K562 (cell line): ENCODE measurements around the gene PDCD1LG2. TPM values are rescaled to one million over a fixed set of nuclear protein-coding genes. Genes with fewer than 3 reads are reported as not detected.

Experiments used
- ATAC-seq: fragments of 200-7000 bp; cut with Tn5 transposase; 3 replicates; pipeline ENCODE4 v1.9.1; 2020; ENCODE audit warnings: moderate library complexity
- BruUV-seq: library from RNA; stranded (reverse); fragments of 400-500 nt; replicated peaks from 2 replicates; lab custom pipeline; 2021; lab: Mats Ljungman, UMichigan
- CTCF ChIA-PET: fragments of 300-600 bp; formaldehyde crosslinking; extraction: SDS; loops from one replicate; lab custom pipeline; 2021; ENCODE audit warnings: low intra/inter-chr PET ratio; lab: Yijun Ruan, JAX
- POLR2A ChIA-PET: fragments of 300-600, 350-650 bp; sonication (Branson Sonifier 250); formaldehyde crosslinking; extraction: SDS; loops from one replicate; lab custom pipeline; 2021; ENCODE audit warnings: antibody characterized with exemption, inconsistent platforms; lab: Yijun Ruan, JAX
- DNase-seq, 4 experiments: peaks; one replicate each; pipeline versions ENCODE4 v3.0.0 to v3.0.0-alpha.2; 2011 to 2018; ENCODE audit warnings: low spot score in 3 of 4, mixed read lengths in 3 of 4; ENCODE audit errors: extremely low read depth in 1 of 4
- FAIRE-seq: peaks from 2 replicates; lab custom pipeline; 2011; peaks lifted over from hg19 to GRCh38; lab: Jason Lieb, UNC
- H2AFZ ChIP-seq: 2 replicates; pipeline ENCODE4 v1.6.0; 2011; ENCODE audit warnings: low read depth, low read length, control low read depth, inconsistent platforms
- H3K27ac ChIP-seq: fragments of 200-600 bp; 3 replicates; pipeline ENCODE4 v1.8.0; 2011; ENCODE audit warnings: low read depth, mild to moderate bottlenecking, control low read depth, inconsistent platforms, low read length, moderate library complexity, mixed read lengths; ENCODE audit errors: extremely low read depth
- H3K27me3 ChIP-seq, 2 experiments: fragments of 300-600 bp in 1 of 2; 2 replicates in 1 of 2; 3 replicates in 1 of 2; pipeline versions ENCODE4 v1.6.0 to v1.8.0; 2011; ENCODE audit warnings: inconsistent platforms in 2 of 2, low read length in 2 of 2, mild to moderate bottlenecking in 1 of 2, mixed read lengths in 1 of 2, moderate library complexity in 1 of 2; ENCODE audit not compliant: control insufficient read depth in 2 of 2, insufficient read depth in 2 of 2
- H3K36me3 ChIP-seq: fragments of 300-600 bp; 3 replicates; pipeline ENCODE4 v1.8.0; 2011; ENCODE audit warnings: mild to moderate bottlenecking, low read length, inconsistent platforms; ENCODE audit not compliant: control insufficient read depth, insufficient read depth
- H3K4me1 ChIP-seq, 2 experiments: fragments of 200-600 bp in 1 of 2; replicated peaks in 1 of 2; 2 replicates in 1 of 2; 3 replicates in 1 of 2; pipeline versions ENCODE4 v1.5.1 to v1.8.0; 2011; ENCODE audit warnings: inconsistent platforms in 2 of 2, low read length in 2 of 2, mild to moderate bottlenecking in 1 of 2, mixed read lengths in 1 of 2, moderate library complexity in 1 of 2; ENCODE audit not compliant: control insufficient read depth in 2 of 2, insufficient read depth in 2 of 2
- H3K4me2 ChIP-seq: 2 replicates; pipeline ENCODE4 v1.6.1; 2011; ENCODE audit warnings: low read length, control low read depth, inconsistent platforms, mixed read lengths; ENCODE audit not compliant: insufficient read depth
- H3K4me3 ChIP-seq: fragments of 200-600 bp; sonication (generic), shearing (Covaris generic); 2 replicates; pipeline ENCODE4 v1.5.1; 2016; ENCODE audit warnings: control low read depth, inconsistent platforms
- H3K79me2 ChIP-seq: fragments of 200-600 bp; 3 replicates; pipeline ENCODE4 v1.8.0; 2011; ENCODE audit warnings: low read length, inconsistent platforms; ENCODE audit not compliant: control insufficient read depth, insufficient read depth
- H3K9ac ChIP-seq, 2 experiments: 2 replicates each; pipeline versions ENCODE4 v1.6.0 to v1.6.1; 2011; ENCODE audit warnings: low read depth in 2 of 2, low read length in 2 of 2, control low read depth in 1 of 2, inconsistent platforms in 1 of 2, mild to moderate bottlenecking in 1 of 2, mixed read lengths in 1 of 2; ENCODE audit not compliant: insufficient read depth in 1 of 2
- H3K9me1 ChIP-seq: one replicate; pipeline ENCODE4 v1.6.0; 2011; ENCODE audit warnings: inconsistent platforms, mild to moderate bottlenecking, low read length, moderate library complexity; ENCODE audit not compliant: control insufficient read depth, insufficient read depth
- H3K9me3 ChIP-seq: replicated peaks from 2 replicates; pipeline ENCODE4 v1.5.1; 2011; ENCODE audit warnings: low read depth, low read length, inconsistent platforms; ENCODE audit not compliant: control insufficient read depth, insufficient read depth
- H4K20me1 ChIP-seq: replicated peaks from 2 replicates; pipeline ENCODE4 v1.6.1; 2011; ENCODE audit warnings: low read length, inconsistent platforms, mixed read lengths; ENCODE audit not compliant: control insufficient read depth, insufficient read depth
- BRD9 ChIP-seq: fragments of 450-650 bp; IDR thresholded peaks from 2 replicates; pipeline ENCODE4 v1.6.1; 2018; ENCODE audit warnings: low read depth; ENCODE audit not compliant: partially characterized antibody
- NFRKB ChIP-seq: fragments of 450-650 bp; IDR thresholded peaks from 2 replicates; pipeline ENCODE4 v1.6.1; 2016; ENCODE audit warnings: low read depth
- SMARCC2 ChIP-seq: fragments of 450-650 bp; IDR thresholded peaks from 2 replicates; pipeline ENCODE4 v1.6.1; 2017; ENCODE audit warnings: antibody characterized with exemption, moderate library complexity, mild to moderate bottlenecking, low read depth
- SOX6 ChIP-seq: fragments of 450-650 bp; IDR thresholded peaks from 2 replicates; pipeline ENCODE4 v1.6.1; 2014; ENCODE audit warnings: mild to moderate bottlenecking
- ZBTB49 ChIP-seq: sonication (generic); formaldehyde crosslinking; IDR thresholded peaks from 2 replicates; pipeline ENCODE4 v1.8.0; 2022; ENCODE audit warnings: missing genetic modification reagents, mild to moderate bottlenecking, borderline replicate concordance
- ZNF41 ChIP-seq: fragments of 250-450 bp; sonication (Bioruptor Pico); conservative IDR thresholded peaks from 2 replicates; pipeline ENCODE4 v1.4.0; 2020; ENCODE audit warnings: mild to moderate bottlenecking
- ZNF707 ChIP-seq: fragments of 250-450 bp; sonication (Bioruptor Pico); conservative IDR thresholded peaks from 2 replicates; pipeline ENCODE4 v1.8.0; 2022; ENCODE audit warnings: inconsistent platforms, mild to moderate bottlenecking, moderate library complexity
- ZSCAN29 ChIP-seq: fragments of 450-650 bp; IDR thresholded peaks from 2 replicates; pipeline ENCODE4 v1.6.1; 2017
- WGBS: fragments of 100-300 bp; shearing (Covaris generic); methylation state at CpG from one replicate; pipeline ENCODE4 v1.1.6; 2016; ENCODE audit warnings: low coverage, mixed read lengths; ENCODE audit not compliant: insufficient coverage; ENCODE audit errors: missing lambda C conversion rate; 5-methylcytosine and 5-hydroxymethylcytosine counted together
- in situ Hi-C: fragments of 300-500 bp; cut with MboI; formaldehyde crosslinking; loops from 4 replicates; pipeline ENCODE4 v1.15.0; 2018; ENCODE audit warnings: inconsistent platforms, mixed read lengths
- intact Hi-C: fragments of 100-400 bp; cut with micrococcal nuclease; formaldehyde crosslinking; loops from 2 replicates; pipeline ENCODE4 v1.14.2; 2022
- polyA plus RNA-seq, 8 experiments: library from polyadenylated mRNA; depleted of rRNA in 4 of 8; stranded (reverse) in 5 of 8; unstranded in 3 of 8; fragments of >200 nt; fragmentation: Nextera tagmentation in 2 of 8; fragmentation: Illumina TruSeq in 1 of 8; extraction: Ambion mirVana in 2 of 8; extraction: Trizol in 1 of 8; gene quantifications; 2 replicates each; pipeline versions ENCODE4 v1.2.1 to v1.2.3, GENCODE V29; 2011 to 2014; ENCODE audit warnings: inconsistent platforms in 1 of 8, missing spikeins in 1 of 8
- total RNA-seq, 7 experiments: library from RNA; depleted of rRNA in 6 of 7; stranded (reverse); fragments of >200 nt in 6 of 7; fragmentation: Illumina TruSeq in 2 of 7; extraction: Trizol in 2 of 7; gene quantifications; 2 replicates each; pipeline versions ENCODE4 v1.2.1 to v1.2.3, GENCODE V29; 2011 to 2021; ENCODE audit warnings: low replicate concordance in 1 of 7

Gene PDCD1LG2
- total and polyA plus RNA-seq, 9 of the 15 experiments (the other 6 are each of a cell fraction or from before 2014, with no cell fraction given), result not detected

DNA sequence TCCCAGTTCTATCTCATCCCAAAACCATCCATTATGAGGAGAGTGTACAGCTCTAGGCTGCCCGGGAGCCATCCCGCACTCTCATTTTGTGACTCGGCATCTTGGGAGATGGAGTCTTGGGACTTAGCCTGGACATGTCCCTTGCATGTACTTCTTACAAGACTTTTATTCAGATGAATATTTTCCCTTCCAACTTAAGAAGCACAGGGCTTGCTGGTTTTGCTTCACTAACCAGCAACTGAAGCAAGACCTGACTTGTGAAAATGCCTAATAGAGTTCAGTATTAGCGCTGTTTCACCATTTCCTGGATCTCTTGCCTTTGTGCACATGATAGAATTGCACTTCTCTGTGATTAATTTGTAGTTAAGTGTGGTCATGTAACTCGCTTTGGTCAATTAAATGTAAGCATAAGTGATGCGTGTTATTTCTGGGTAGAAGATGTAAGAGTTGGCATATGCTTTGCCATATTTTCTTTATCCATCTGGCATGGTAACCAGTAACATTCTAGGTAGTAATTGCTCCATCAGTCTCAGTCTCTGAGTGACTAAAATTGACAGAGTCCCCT lies 55.8 kb downstream of the PDCD1LG2 start:
- Histone ChIP-seq H3K27me3 (no peaks in the 10 kb centered on the region), H3K9me1 (no peaks in the 10 kb centered on the region), H3K4me1 (0 out of 5 replicates have a peak, but pooled peaks cover 0 to 6% of the 10 kb centered on the region in 2 experiments), H4K20me1 (no peaks in the 10 kb centered on the region), H3K36me3 (no peaks in the 10 kb centered on the region), H3K4me3 (no peak overlapping the region), H3K27ac (no peak overlapping the region), H3K79me2 (no peaks in the 10 kb centered on the region), H3K9me3 (no peaks in the 10 kb centered on the region), H3K9ac (no peak overlapping the region), H2AFZ (no peak overlapping the region), H3K4me2 (no peak overlapping the region)
- TF ChIP-seq SMARCC2 (no peak), ZNF707 (CRISPR knock-in tag) (no peak), ZSCAN29 (no peak), NFRKB (no peak), ZNF41 (CRISPR knock-in tag) (no peak), BRD9 (no peak), ZBTB49 (no peak), SOX6 (no peak)
- intact Hi-C loops (no loop called here), in situ Hi-C loops (no loop called here)
- no TSS peak for BruUV-seq
- DNase-seq (no peak), FAIRE-seq (no peak), ATAC-seq (no peak)
- ChIA-PET CTCF (no interaction called here), POLR2A (no interaction called here)
- WGBS, result 41% methylated on average over 6 of the region's 6 CpGs
